Endothelial cell of hepatic sinusoid (primary cell): Measurements from ENCODE around the gene NPAS1.
"Not testable (repeated sequence)": the region's sequence is repeated elsewhere in the genome, so short reads cannot be mapped to it uniquely, and the experiment has no call there.

ENCODE experiments used
- in situ Hi-C: cut with HindIII; loops from 2 replicates; pipeline ENCODE4 v1.10.0; 2017; ENCODE audit warnings: low sequenced_read_pairs

NPAS1 gene

DNA sequence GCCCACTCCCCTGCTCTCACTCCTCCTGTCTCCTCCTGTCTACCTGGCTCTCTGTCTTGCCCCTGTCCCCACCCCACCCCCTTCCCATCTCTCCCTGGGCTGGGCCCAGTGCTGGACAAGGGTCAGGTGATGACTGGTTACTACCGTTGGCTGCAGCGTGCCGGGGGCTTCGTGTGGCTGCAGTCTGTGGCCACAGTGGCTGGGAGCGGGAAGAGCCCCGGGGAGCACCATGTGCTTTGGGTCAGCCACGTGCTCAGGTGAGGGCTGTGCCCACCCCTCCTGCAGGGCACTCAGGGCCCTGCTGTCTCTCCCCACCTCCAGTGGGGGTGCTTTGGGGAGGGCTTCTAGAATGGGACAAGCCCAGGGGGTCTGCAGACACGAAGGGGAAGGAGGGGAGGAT lies 21.2 kb downstream of the NPAS1 start:
- in situ Hi-C loops, result loop anchor here (5.0 kb wide), 1 partner anchor 61 kb away; no protein-coding TSS in a partner anchor

- in situ Hi-C loops, result loop anchor here (5.0 kb wide), 1 partner anchor 57 kb away; no protein-coding TSS in a partner anchor
Observed at GRCh38 chr19:47044946-47045866, 25.6 kb downstream of the NPAS1 start.

DNA sequence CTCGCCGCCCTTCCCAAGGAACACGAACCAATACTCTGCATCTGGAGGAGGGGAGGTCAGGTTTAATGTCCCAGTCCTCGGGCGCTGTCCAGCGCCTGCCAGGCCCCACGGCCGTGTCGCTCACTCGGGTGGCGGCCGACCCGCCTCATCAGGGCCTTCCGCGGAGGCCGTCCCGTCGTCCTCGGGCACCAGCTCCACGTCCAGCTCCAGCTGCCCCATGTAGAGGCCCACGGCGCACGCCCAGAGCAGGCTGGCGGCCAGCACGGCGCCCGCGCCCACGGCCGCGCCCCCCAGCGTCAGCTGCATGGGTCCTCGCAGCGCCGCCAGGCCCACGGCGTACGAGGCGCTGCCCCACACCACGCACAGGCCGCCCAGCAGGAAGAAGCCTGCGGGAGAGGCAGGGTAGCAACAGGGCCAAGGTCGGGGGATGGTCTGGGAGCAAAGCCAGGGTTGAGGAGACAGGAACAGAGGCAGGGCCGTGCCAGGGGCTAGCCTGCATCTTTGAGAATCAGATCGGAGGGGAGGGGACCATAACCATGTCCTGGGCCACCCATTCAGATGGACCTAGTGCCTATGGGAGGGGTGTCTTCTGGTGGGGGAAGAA lies 26.3 kb downstream of the NPAS1 start:
- in situ Hi-C loops, result no loop called here

DNA sequence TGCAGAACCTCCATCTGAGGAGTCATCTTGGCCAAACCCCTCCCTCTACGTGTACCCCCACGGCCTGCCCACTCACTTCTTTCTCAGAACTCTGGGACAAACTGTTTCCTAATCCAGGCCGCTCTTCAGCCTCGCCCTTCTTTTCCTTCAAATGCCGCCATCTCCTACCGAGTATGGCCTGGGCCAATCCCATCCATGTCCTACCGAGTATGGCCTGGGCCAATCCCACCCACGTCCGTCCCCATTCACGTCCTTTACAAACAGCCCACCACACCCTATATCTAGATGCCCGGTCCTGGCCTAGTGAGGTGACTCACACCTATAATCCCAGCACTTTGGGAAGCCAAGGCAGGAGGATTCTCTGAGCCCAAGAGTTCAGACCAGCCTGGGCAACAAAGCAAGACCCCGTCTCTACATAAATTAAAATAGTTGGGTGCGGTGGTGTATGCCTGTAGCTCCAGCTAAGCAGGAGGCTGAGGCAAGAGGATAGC lies 27.7 kb downstream of the NPAS1 start:
- in situ Hi-C loops, result no loop called here

DNA sequence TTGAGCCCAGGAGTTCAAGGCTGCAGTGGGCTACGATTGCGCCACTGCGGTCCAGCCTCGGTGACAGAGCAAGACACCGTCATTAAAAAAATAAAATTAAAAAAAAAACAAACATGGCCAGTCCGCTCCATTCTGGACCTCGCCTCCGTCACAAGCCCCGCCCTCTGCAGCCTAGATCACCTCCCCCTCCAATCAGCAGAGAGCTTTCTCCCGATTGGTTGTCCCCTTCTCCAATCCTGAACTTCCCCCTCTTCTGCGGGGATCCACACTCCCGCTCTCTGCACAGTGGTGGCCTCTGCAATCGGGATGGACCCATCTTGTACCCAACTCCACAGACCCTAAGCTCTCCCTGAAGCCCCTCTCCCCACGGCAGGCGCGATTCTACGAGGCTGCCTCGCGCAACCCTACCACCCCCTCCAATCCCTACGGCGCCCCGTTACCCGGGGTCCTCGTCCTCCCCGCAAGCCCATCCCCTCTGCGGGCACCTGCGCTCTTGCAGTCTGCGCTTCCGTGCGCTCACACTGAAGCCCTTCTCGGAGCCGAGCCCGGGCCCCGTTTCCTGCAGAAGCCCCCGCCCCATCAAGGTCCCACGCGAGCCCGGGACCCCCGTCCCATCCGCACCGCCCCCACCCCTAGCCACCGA lies 28.2 kb downstream of the NPAS1 start:
- in situ Hi-C loops, result no loop called here

DNA sequence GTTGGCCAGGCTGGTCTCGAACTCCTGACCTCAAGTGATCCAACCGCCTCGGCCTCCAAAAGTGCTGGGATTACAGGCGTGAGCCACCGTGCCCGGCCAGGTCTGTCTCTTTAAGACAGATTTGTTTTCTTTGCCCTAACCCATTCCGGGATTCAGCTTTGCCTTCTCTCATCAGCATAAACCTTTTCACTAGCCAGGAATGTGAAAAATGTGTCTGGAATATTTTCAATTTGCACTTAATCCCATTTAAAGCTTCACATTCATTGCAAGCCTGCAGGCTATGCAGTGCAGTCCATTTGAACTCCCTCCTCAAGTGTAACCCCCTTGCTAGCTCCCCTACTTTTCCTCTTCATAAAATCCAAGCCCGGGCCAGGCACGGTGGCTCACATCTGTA lies 29.7 kb downstream of the NPAS1 start:
- in situ Hi-C loops, result no loop called here

DNA sequence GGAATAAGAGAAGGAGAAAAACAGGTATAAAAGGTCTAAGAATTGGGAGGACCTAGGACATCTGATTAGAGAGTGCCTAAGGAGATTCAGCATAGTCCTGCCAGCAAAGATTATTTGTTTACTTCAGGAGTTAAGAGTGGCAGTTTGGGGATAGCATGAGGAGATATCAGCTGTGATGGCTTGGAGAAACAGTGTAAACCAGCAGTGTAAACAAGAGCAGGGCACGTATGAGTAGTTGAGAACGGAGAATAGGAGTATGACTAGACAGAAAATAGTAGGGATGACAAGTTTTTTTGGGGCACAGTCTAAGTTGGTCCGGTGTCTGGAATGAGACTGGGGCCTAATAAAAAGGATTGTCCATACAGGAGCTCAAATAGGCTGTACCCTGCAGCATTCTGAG lies 30.9 kb downstream of the NPAS1 start:
- in situ Hi-C loops, result not testable (repeated sequence)

GRCh38 chr19:47056411-47056810 lies 36.8 kb downstream of the NPAS1 start:
- in situ Hi-C loops, result no loop called here

GRCh38 chr19:47057328-47057727 lies 37.7 kb downstream of the NPAS1 start:
- in situ Hi-C loops, result no loop called here

GRCh38 chr19:47058621-47059022 lies 39.0 kb downstream of the NPAS1 start:
- in situ Hi-C loops, result no loop called here

- in situ Hi-C loops, result no loop called here
Observed at GRCh38 chr19:47063874-47064273, 44.2 kb downstream of the NPAS1 start.

DNA sequence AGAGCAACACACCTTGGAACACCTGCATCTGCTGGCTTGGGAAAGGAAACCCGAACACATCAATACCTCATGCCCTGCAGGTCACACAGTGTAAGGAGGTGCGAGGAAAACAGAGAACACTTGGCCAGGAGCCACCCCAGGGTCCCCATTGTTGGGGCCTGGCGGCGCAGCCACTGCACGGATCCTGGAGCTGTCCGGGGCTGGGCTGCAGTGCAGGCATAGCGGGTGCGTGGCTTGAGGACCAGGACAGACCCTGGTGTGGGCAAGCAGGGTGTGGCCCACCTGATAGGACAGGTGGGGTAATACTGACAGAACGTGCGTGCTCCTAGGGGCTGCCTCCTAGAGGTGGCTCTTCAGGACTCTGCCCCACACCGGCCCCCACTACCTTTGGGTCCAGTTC lies 45.6 kb downstream of the NPAS1 start:
- in situ Hi-C loops, result no loop called here

- in situ Hi-C loops, result no loop called here
Observed at GRCh38 chr19:47066376-47067214, 47.0 kb downstream of the NPAS1 start.

- in situ Hi-C loops, result no loop called here
Observed at GRCh38 chr19:47067215-47067847, 47.7 kb downstream of the NPAS1 start.

- in situ Hi-C loops, result no loop called here
Observed at GRCh38 chr19:47068246-47068645, 48.6 kb downstream of the NPAS1 start.

GRCh38 chr19:47068876-47069406 lies 49.3 kb downstream of the NPAS1 start:
- in situ Hi-C loops, result no loop called here

GRCh38 chr19:47069795-47070194 lies 50.2 kb downstream of the NPAS1 start:
- in situ Hi-C loops, result no loop called here

GRCh38 chr19:47070756-47071155 lies 51.1 kb downstream of the NPAS1 start:
- in situ Hi-C loops, result no loop called here

GRCh38 chr19:47071731-47072130 lies 52.1 kb downstream of the NPAS1 start:
- in situ Hi-C loops, result no loop called here

DNA sequence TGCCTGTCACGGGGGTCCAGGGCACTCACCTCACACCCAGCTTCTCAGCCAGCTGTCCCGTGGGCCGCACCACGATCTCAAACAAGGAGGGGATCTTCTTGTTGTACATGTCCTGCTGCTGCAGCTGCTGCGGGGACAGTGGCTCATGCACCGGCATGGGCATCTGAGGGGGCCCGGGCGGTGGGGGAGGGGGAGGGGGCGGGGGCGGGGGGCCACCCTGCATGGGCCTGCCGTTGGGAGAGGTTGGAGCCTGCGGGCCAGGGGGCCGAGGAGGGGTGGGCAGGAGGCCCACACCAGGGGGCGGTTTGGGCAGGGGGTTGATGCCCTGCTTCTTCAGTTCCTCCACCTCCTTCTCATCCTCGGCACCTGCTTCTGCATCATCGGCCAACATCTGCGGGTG lies 52.7 kb downstream of the NPAS1 start:
- in situ Hi-C loops, result no loop called here
